GM18498 (cell line): ENCODE data around the gene SLC5A10.
"Not testable (repeated sequence)": the region's sequence is repeated elsewhere in the genome, so short reads cannot be mapped to it uniquely, and the experiment has no call there.

Experiments used
- ATAC-seq: cut with Tn5 transposase; IDR thresholded peaks from one replicate; pipeline ENCODE4 v1.9.1; 2021; ENCODE audit warnings: mild to moderate bottlenecking, moderate library complexity; ENCODE audit not compliant: unreplicated experiment

SLC5A10 gene

GRCh38 chr17:19016297-19016696 is 64.3 kb downstream of the SLC5A10 start:
- no peak for ATAC-seq

DNA sequence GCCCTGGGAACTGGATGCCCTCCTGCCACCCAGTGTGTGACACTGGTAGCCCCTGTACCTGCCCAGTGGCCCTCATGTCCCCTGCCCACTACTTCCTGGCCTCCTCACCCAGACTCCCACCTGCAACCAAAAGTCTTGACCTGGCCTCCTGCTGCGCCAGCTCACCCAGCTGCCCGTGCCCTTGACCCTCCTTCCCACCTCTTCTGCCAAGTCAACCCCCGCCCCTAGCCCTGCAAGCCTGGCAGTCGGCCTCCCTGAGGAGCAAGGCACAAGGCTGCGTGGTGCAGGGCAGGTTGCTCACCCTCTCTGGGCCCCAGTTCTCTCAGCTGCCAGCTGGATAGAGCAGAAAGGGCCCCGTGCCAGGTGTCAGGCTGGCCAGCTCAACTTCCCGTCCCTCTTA is 64.9 kb downstream of the SLC5A10 start:
- ATAC-seq = no peak

- ATAC-seq = no peak
These were observed 65.4 kb downstream of the SLC5A10 start for GRCh38 chr17:19017401-19017800.

DNA sequence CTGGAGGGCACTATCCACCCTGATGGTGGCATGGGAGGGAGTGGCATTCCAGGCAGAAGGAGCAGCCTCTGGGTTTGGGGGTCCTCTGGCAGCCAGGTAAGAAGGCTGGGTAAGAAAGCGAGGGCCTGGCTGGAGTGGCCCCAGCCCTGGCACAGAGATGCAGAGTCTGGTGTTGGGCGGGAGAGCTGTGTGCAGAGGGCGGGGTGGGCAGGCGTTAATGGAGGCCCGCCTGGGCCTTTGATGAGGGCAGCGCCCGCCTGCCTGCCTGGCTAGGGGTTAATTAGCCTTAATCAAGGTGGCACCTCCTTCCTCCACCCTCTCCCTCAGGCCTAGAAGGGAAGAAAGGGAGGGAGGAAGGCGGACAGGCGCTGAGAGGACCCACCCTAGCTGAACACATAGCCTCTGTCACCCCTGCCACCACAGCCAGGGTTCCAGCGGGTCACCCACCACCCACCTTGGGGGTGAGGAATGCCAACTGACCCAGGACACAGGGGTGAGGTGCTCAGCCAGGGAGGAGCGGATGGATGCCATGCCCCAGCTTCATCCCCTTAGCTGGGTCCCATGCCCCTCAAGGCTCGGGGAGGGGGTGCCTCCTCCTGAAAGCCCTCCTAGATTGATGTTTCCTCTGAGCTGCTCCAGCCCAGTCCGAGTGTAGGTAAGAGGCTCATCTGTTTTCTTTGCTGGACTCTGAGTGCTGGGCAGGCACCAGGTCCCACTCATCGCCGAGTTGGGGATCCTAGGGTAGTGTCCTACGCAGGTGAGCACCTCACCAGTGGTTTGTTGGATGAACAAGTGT is 66.0 kb downstream of the SLC5A10 start:
- ATAC-seq = no peak

DNA sequence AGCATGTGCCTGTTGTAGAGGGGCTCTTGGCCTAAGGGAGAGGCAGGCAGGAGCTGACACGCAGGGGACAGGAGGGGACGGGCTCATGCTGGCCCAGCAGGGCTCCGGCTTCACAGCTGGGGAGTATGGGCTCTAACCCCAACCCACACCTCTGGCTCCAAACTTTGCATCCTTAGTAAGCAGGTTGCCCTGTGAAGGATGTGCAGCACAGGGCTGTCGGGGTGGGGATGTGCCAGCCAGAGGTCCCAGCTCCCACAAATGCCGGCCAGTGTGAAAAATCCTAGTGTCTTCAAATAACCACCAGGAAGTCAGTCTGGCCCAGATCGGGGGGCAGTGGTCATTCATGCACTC is 66.6 kb downstream of the SLC5A10 start:
- ATAC-seq = no peak

GRCh38 chr17:19019041-19019941 is 67.3 kb downstream of the SLC5A10 start:
- ATAC-seq = no peak

DNA sequence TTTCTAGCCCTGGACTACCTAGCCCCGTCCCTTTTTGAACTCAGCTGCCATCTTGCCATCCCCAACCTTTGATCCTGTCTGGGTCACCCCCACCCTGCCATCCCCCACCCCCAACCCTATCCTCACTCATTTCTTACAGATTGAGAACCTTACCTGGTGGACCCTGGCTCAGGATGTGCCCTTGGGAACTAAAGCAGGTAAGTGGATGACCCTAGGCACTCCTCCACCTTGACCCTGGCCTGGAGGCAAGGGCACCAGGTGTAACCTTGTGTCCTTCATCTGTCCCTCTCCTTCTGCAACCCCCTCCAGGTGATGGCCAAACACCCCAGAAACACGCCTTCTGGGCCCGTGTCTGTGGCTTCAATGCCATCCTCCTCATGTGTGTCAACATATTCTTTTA is 68.1 kb downstream of the SLC5A10 start:
- no peak for ATAC-seq

DNA sequence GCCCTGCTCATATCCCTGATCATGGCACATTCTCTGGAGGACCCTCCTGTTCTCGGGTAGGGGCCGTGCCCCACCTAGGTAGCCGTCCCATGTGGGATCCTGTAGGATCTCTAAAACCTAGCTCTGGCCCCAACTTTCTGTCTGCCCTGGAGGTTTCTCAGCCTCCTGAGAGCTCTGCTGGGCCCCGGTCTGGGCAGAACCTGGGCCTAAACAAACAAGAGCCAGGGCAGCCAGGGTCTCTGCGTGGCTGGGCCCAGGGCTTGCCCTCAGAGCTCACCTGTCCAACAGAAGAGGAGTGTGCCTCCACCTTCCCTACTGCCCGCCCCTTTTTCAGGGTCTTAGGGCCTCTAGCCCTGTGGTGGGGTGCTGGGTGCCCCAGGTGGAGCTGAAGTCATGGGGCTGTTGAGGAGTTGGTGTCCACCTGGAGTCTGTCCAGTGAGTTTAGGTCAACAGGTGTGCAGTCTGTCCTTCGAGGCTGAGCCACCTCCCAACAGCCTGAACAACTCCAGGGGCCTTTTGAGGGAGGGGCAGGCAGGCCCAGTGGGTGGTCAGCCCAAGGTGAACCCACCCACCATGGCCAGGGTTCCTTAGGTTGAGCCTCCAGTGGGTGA is 69.2 kb downstream of the SLC5A10 start:
- ATAC-seq = not testable (repeated sequence)

- no peak for ATAC-seq
These were observed 69.7 kb downstream of the SLC5A10 start for GRCh38 chr17:19021622-19022083.

DNA sequence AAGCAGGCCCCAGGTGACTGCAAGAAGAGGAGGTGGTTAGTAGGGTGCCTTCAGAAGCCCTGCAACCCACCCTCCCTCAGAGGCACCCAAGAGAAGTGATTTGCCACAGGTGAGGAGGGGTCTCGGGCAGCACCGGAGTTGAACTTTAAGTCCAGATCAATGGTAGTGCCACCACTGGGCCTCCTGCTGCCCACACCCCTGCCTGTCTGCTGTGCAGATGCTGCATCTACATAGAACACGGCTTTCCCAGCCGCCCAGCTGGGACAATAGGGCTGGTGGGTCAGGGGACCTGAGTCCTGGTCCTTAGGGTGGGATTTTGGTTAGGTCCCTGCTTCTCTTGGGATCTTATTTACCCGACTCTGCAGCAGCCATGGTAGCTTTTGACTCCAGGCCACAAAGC is 70.2 kb downstream of the SLC5A10 start:
- no peak for ATAC-seq

DNA sequence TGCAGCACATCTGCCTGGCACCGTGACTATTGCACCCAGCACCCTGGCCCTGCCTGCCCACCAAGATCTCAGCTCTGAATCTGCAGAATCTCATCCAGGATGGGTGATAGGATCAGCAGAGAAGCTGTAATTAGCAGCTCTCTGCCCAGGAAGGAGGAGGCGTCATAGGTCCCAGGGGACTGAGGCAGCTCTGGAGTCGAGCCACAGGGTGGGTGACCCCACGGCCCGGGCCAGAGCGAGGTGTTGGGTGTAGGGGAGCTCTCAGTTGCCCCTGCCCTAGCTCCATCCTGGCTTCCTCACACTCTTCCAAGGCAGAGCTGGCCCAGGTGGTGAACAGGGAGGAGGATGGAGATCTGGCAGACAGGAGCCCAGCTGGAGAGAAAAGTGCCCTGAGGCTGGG is 70.8 kb downstream of the SLC5A10 start:
- no peak for ATAC-seq

DNA sequence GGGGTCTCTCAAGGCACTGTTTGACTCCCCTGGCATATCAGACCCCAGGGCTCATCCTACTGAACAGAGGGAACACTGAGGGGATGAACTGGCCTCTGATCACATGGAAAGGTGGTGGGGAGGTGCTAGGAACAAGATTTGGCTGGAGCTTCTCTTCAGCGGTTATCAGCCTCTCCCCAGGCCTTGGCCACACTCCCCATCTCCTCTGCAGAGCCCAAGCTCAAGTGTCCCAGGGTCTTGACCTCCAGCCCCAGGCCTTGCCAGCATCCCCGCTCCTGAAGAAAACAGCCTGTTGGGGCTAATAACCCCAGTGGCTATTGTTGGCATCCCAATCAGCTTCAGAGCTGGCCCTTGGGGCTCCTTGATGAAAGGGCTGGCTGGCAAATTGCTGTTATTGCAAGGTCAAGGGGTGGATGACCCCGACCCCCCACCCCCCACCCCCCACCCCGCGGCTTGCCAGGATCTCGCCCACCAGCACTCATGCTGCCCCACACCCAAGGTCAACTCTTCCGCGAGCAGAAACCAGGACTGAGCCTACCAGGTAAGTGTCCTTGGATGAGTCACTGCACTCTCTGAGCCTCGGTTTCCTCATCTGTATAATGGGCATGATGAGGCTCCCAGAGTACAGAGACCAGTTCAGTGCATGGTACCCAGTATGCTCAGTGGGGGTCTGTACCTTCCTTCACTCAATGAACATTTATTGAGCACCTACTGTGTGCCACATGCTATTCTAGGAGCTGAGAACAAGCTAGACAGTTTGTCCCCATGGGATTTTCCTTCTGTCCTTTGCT is 71.4 kb downstream of the SLC5A10 start:
- ATAC-seq = no peak

DNA sequence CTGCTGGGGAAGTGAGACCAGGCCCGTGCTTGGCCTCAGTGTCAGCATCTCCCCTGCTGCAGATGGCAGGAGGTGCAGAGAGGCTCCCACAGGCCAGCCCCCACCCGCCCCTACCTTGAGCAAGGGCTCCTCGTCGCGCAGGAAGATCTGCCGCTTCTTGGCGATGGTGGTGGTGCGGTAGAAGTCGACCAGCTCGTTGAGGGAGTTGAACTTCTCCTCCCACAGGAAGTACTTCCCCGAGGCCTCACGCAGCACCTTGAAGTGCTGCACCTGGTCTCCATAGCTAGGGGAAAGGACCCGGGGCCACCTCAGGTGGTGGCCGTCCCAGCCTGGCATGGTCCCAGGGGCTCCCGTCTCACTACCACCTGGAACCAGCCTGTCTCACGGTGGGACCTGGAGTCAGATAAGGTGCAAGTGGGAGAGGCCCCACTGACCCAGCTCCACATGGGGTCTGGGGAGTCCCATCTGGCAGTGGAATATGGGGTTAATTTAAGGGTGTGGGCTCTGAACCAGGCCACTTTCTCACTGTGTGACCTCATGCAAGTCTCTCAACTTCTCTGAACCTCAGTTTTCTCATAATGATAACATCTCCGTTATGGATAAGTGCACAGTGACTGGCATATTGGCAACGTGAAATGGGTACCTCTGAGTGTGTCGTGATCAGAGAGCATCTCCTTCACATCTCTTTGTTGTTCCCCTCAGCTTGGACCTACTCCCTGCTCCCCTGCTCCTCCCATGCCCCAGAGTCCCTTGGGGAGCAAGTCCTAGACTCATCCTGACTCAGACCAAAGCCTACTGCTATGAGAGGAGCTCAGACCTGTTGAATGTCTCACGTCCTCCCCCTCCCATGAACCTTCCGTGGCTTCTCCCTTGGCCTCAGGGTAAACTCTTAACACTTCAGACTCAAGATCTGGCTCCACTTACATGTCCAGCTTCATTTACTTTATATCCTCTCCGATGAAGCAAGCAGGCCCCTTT is 72.4 kb downstream of the SLC5A10 start:
- no peak for ATAC-seq

GRCh38 chr17:19028671-19029070 is 76.7 kb downstream of the SLC5A10 start:
- not testable (repeated sequence) for ATAC-seq

DNA sequence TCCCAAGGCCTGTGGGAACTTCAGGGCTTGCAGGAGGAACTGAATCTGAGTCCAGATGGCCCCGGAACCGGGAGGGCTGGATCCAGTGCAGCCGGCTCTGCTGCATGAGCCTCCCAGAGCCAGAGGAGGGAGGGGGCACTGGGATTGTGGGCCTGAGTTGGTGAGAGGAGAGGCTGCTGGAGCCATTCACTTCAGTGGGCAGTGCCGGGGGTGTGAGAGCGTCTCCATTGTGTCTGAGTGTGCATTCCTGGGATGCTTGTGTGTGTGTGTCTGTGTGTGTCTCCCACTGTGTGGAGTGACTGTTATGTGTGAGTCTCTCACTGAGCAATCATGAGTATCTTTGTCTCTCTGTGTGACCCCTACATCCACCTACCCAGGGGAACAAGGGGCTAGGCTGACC is 77.8 kb downstream of the SLC5A10 start:
- ATAC-seq = not testable (repeated sequence)

DNA sequence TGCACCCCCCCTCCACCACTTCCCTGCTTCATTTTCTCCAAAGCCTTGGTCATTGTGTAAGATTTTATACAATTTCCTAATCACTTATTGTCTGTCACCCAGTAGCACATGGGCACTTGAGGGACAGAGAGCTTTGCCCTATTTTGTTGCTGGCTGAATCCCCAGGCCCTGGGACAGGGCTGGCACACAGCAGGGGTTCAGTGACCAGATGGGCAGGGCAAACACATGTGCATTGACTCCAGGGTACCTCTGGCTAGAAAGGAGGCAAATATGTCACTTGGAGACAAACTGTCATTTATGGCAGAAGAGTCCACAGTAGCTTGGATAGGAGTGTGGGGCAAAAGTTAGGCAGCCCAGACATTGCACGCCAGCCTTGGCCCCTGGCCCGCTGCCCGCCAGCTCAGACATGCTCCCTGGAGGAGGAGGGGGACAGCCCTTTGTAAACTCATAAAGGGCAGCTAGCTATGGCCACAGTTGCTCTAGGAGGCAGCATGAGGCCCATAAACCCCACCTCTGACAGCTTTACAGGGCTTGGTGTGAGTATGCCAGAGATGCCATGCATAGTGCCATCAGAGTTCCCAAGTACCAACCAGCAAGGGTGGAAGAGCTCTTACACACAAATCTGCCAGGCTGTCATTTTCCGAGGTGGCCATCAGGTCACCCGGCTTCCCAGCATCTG is 78.9 kb downstream of the SLC5A10 start:
- not testable (repeated sequence) for ATAC-seq

- peak; percentile 48 for ATAC-seq
These were observed 79.8 kb downstream of the SLC5A10 start for GRCh38 chr17:19031729-19032128.

DNA sequence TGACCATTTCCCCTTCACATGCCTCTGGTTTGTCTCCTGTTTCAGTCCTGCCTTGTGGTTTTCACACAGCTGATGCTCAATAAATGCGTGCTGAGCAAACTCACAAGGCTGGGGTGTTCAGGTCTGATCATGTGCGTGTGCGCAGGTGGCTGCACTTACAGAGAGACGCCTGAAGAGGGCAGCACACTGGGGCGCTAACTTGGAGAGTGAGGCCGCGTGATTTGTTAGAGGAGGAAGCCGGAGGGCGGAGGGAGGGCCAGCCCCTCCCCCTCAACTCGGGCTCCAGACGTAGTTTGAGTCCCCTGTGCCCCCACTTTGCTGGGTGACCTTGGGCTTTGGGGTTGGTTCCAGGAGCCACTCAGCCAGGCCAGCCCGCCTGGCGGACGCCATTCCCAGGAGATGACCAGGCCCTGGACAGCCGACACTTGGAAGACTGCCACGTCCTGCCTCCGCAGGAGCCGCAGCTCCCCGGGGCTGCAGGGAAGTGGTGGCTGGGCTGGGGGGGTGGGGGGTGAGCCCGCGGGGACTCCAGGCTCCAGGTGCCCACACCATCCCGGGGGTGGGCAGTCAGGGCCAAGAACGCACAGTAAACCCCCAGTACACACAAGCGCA is 80.5 kb downstream of the SLC5A10 start:
- ATAC-seq = peak; percentile 53

GRCh38 chr17:19036186-19036585 is 84.2 kb downstream of the SLC5A10 start:
- ATAC-seq = peak; percentile 34
